ENCODE results near the gene CYLD. TPM values are rescaled to one million over a fixed set of nuclear protein-coding genes. Genes with fewer than 3 reads are reported as not detected.

Gene CYLD
- total RNA-seq, 1 experiment from 2014 or later = 12.5 TPM

DNA sequence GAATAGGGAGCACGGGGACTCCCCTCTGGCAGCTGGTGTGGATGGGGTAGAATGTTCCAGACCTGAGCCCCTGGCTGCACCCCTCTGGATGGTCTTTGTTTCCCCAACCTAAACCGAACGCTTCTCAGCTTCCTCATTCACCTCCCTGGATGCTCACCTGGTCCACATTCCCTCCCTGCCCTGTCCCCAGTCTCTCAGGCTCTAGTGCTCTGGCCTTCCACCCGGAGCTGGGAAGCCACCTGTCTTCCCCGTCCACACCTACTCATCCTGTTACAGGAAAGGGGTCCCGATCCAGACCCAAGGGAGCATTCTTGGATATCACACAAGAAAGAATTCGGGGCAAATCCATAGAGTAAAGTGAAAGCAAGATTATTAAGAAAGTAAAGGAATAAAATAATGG lies 73.5 kb downstream of the CYLD start:
- Histone ChIP-seq H3K18ac (ENCODE audit: insufficient read length, low read depth, low read length) (no peak overlapping the region), H3K4me1 (ENCODE audit: insufficient read depth, low read length) (no peaks in the 10 kb centered on the region), H2AK5ac (ENCODE audit: insufficient read length, low read length) (no peak overlapping the region), H3K79me1 (ENCODE audit: insufficient read depth, low read depth, low read length, poor library complexity, severe bottlenecking) (no peaks in the 10 kb centered on the region), H2BK15ac (ENCODE audit: low read depth, low read length) (no peak overlapping the region), H4K20me1 (ENCODE audit: control insufficient read depth, insufficient read depth, insufficient read length) (no peaks in the 10 kb centered on the region), H3K79me2 (ENCODE audit: insufficient read depth, low read length) (no peaks in the 10 kb centered on the region), H3K27me3 (ENCODE audit: insufficient read depth, low read length) (no peaks in the 10 kb centered on the region), H3K4me2 (ENCODE audit: insufficient read depth, insufficient read length, low read length) (no peak overlapping the region), H2BK5ac (ENCODE audit: insufficient read length, low read length) (no peak overlapping the region), H3K27ac (ENCODE audit: insufficient read length, low read depth, low read length) (no peak overlapping the region), H3K4ac (ENCODE audit: low read depth, low read length) (no peak overlapping the region), H2BK20ac (ENCODE audit: low read depth, low read length, poor library complexity, severe bottlenecking) (no peak overlapping the region), H3K9ac (ENCODE audit: extremely low read depth, insufficient read length, low read length) (no peak overlapping the region), H3K14ac (ENCODE audit: insufficient read depth, low read length) (no peak overlapping the region), H2BK12ac (ENCODE audit: insufficient read length, low read depth, low read length) (no peak overlapping the region), H3K23me2 (ENCODE audit: insufficient read length, low read depth, low read length, poor library complexity, severe bottlenecking) (no peaks in the 10 kb centered on the region), H2AFZ (ENCODE audit: low read length) (no peak overlapping the region), H2BK120ac (ENCODE audit: low read depth, low read length, poor library complexity, severe bottlenecking) (no peak overlapping the region), H3K9me3 (ENCODE audit: control insufficient read depth, low read depth, low read length) (no peaks in the 10 kb centered on the region), H3K23ac (ENCODE audit: insufficient read length, low read depth, low read length) (no peak overlapping the region), H3T11ph (ENCODE audit: low read length) (no peak overlapping the region), H4K91ac (ENCODE audit: insufficient read length, low read depth, low read length) (no peak overlapping the region), H4K5ac (ENCODE audit: insufficient read length, low read depth, low read length) (no peak overlapping the region), H4K8ac (replicated peaks; ENCODE audit: insufficient read length, low read depth, low read length) (no peak overlapping the region), H3K56ac (ENCODE audit: insufficient read length, low read depth, low read length) (no peak overlapping the region)
- TF ChIP-seq, protein P1, sequence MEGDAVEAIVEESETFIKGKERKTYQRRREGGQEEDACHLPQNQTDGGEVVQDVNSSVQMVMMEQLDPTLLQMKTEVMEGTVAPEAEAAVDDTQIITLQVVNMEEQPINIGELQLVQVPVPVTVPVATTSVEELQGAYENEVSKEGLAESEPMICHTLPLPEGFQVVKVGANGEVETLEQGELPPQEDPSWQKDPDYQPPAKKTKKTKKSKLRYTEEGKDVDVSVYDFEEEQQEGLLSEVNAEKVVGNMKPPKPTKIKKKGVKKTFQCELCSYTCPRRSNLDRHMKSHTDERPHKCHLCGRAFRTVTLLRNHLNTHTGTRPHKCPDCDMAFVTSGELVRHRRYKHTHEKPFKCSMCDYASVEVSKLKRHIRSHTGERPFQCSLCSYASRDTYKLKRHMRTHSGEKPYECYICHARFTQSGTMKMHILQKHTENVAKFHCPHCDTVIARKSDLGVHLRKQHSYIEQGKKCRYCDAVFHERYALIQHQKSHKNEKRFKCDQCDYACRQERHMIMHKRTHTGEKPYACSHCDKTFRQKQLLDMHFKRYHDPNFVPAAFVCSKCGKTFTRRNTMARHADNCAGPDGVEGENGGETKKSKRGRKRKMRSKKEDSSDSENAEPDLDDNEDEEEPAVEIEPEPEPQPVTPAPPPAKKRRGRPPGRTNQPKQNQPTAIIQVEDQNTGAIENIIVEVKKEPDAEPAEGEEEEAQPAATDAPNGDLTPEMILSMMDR (conservative IDR thresholded peaks at IDR 0.05) = no peak
- DNase-seq = no peak
- Mint-ChIP-seq H3K27me3 (ENCODE audit: low read depth) (no peaks in the 10 kb centered on the region; the same call in none of the 2 replicates), H3K4me3 (no peak overlapping the region), H3K36me3 (ENCODE audit: insufficient read depth in 1 of 3, low read depth in 3 of 3) (no peaks in the 10 kb centered on the region), H3K27ac (no peak overlapping the region), H3K4me1 (peaks cover 1 to 3% of the 10 kb centered on the region in 2 experiments; a peak in 1 of 4 replicates), H3K9me3 (no peaks in the 10 kb centered on the region)
- no CpG with 5 or more reads among the region's 7 CpGs for WGBS (ENCODE audit: extremely low coverage, insufficient read length, low lambda C conversion rate)

All from H9 (cell line).